ENCODE results near the gene ELFN2.

ELFN2 gene

DNA sequence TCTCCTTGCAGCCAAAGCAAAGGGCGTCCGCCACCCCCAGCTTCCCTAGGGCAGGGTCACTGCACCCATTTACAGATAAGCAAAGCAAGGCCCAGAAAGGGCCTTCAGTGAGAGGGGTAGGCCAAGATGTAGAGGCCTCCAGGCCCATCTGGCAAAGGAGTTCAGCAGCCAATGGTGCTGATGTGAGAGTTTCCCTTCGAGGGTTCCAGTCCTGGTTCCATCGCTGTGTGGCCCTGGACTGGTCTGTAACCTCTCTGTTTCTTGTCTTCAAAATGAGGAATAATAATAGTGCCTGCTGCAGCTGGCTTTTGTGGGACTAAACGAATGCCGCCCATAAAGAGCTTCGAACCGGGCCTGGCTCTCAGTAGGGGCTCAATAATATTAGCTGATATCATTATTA is 4.0 kb downstream of the ELFN2 start:
- in situ Hi-C loops (cut with MboI; ENCODE audit: low pct_unique_long_range_greater_than_20kb, low sequenced_read_pairs, unreplicated experiment): no loop called here
- no peak for TF ChIP-seq CTCF (IDR thresholded peaks at IDR 0.05; ENCODE audit: extremely low read depth, insufficient read depth, missing control alignments)
- no peak for DNase-seq (ENCODE audit: low spot score)

DNA sequence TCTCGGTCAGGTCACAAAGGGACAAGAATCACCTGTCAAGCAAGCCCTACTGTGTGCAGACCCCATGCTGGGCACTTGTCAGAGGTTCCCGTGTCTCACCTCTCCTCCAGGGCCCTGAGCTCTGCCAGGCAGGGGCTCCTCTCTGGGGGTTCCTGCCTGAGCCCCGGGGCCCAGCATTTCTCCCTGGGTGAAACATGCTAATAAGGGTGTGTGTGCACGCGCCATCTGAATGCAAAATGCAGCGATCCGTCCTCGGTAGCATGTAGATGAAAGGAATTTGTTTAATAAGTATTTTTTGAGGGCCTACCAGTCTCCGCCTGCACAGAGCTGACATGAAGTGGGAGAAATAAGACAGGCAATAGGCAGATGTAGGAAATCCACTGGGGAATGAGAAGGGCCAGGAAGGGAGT is 5.8 kb downstream of the ELFN2 start:
- in situ Hi-C loops (cut with MboI; ENCODE audit: low pct_unique_long_range_greater_than_20kb, low sequenced_read_pairs, unreplicated experiment): no loop called here
- DNase-seq (ENCODE audit: low spot score): no peak
- no peak for TF ChIP-seq CTCF (IDR thresholded peaks at IDR 0.05; ENCODE audit: extremely low read depth, insufficient read depth, missing control alignments)

DNA sequence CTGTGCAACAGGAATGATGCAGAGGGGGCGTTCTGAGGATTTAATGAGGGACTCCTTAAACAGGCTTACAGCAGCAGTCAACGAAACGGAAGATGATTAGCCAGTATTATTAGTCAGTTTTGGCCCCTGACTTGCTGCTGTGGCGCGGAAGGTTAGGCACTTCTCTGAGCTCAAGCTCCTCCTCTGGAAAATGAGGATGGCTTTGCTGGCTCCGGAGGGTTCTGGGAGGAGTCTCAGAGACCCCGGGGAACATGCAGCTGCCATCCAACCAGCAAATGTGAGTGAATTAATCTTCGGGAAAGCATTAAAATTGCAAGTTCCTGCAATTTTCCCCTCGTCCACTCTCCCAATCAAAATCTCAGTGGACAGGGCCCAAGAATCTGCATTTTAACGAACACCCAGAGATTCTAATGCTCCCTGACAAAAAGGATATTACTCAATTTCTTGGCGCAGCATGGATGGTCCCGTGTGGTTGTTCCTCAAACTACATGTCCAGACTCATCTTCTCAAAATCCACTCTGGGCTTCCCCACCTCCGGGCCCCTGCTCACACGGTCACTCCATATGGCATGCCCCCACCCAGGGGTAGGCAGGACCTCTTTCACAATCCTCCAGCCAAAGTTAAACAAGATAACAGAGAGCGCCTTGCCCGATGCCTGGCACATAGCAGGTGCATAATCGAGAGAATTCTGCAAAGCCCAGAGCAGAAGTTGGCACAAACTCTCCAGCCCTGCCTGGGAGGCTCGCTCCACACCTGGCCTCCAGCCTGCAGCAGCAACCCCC is 6.4 kb downstream of the ELFN2 start:
- TF ChIP-seq CTCF (IDR thresholded peaks at IDR 0.05; ENCODE audit: extremely low read depth, insufficient read depth, missing control alignments): no peak
- in situ Hi-C loops (cut with MboI; ENCODE audit: low pct_unique_long_range_greater_than_20kb, low sequenced_read_pairs, unreplicated experiment): no loop called here
- DNase-seq (ENCODE audit: low spot score): no peak

DNA sequence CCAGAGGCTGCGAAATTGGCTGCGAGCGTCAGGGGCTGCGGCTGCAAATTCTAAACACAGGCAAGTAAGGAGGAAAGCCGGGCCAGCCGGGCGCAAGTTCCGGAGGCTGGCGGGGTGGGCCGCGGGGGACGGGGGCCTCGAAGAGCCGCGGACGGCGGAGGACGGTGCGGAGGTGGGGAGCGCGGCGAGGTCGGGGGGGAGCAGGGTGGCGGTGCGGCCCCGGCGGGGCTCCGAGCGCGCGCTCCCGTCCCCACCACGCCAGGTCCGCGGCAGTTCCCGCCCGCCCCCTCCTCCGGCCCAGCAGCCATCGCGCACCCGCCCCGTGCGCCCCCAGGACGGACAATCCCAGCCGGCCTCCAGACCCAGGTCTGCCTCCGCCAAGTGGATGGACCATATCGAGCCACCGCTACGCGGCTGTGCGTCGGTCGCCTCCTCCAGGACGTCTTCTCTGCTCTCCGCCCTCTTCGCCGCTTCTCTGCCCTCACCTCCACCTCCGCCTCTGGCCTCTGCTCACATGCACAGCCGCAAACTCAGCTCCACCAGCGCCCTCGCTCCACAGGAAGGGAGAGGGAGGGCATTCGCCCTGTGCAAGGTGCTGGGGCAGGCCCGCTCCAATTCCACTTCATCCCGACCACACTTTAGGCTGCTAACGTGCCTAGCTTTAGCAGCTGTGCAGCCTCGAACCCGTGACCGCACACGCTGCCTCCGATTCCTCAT is 7.2 kb downstream of the ELFN2 start:
- peak; percentile 59 for DNase-seq (ENCODE audit: low spot score)
- in situ Hi-C loops (cut with MboI; ENCODE audit: low pct_unique_long_range_greater_than_20kb, low sequenced_read_pairs, unreplicated experiment): no loop called here
- no peak for TF ChIP-seq CTCF (IDR thresholded peaks at IDR 0.05; ENCODE audit: extremely low read depth, insufficient read depth, missing control alignments)

- TF ChIP-seq CTCF (IDR thresholded peaks at IDR 0.05; ENCODE audit: extremely low read depth, insufficient read depth, missing control alignments): no peak
- in situ Hi-C loops (cut with MboI; ENCODE audit: low pct_unique_long_range_greater_than_20kb, low sequenced_read_pairs, unreplicated experiment): no loop called here
- no peak for DNase-seq (ENCODE audit: low spot score)
Observed at GRCh38 chr22:37419370-37419968, 7.8 kb downstream of the ELFN2 start.

- TF ChIP-seq CTCF (IDR thresholded peaks at IDR 0.05; ENCODE audit: extremely low read depth, insufficient read depth, missing control alignments): no peak
- no peak for DNase-seq (ENCODE audit: low spot score)
- in situ Hi-C loops (cut with MboI; ENCODE audit: low pct_unique_long_range_greater_than_20kb, low sequenced_read_pairs, unreplicated experiment): no loop called here
Observed at GRCh38 chr22:37418627-37419369, 8.5 kb downstream of the ELFN2 start.

All from GM13977 (cell line).